Heart left ventricle (tissue), 13 donors: ENCODE measurements around the gene TNS1.

ENCODE experiments used
- CTCF ChIP-seq, 12 donors: fragments of 200-600 bp; sonication (generic) in 4 of 12; IDR thresholded peaks; one replicate each; pipeline versions ENCODE4 v1.5.0 to v1.8.0; 2018 to 2022; ENCODE audit warnings: antibody characterized with exemption in 12 of 12, mild to moderate bottlenecking in 5 of 12
- POLR2A ChIP-seq, 2 donors: fragments of 450-650 bp; IDR thresholded peaks; one replicate each; pipeline ENCODE4 v1.6.1; 2017; ENCODE audit warnings: antibody characterized with exemption in 2 of 2, mild to moderate bottlenecking in 2 of 2, moderate library complexity in 2 of 2
- donor health status: ischemic (EF 13 %, LVEDD 7.1; RV severe dilation, severe dysfunction).
- donor health status: DM: no; HTN: yes; CAD: no.
- donor health status: DM: no; HTN: no; CAD: no.
- donor health status: ischemic (EF 25% LVEDD 6.9; RV normal size, moderate dysfunction).
- donor health status: ischemic (EF 25% LVEDD 5.7; RV mildly dilated, moderate dysfunction).
- donor health status: ischemic (EF 35%, LVEDD 5.7; RV mildly dilated, moderate dysfunction).
- donor health status: nonischemic (EF 11% LVEDD 7.7; RV severe dilation, severe dysfunction).
- donor health status: DM: yes; HTN: yes; CAD: no.
- donor health status: PGD.
- donor health status: ischemic (EF 29% LVEDD 5.4; RV normal size, mild dysfunction).
- donor health status: nonischemic (EF 23%, LVEDD 6.1; RV moderate dilation, normal function).

GRCh38 chr2:217870528-217871011 is 132.2 kb downstream of the TNS1 start:
- TF ChIP-seq POLR2A (IDR thresholded peaks at IDR 0.05) (no peak), CTCF (IDR thresholded peaks at IDR 0.05) (no peak)
